Suppressor macrophage (primary cell): ENCODE results near the gene OBSCN.
A peak's percentile ranks its signal among the peaks of the same experiment; 100 is the strongest.

Experiments
- DNase-seq, 4 experiments: peaks; one replicate each; pipeline ENCODE4 v3.0.0-alpha.2; 2020 to 2022

Gene OBSCN

GRCh38 chr1:228369608-228370438 is 162.0 kb downstream of the OBSCN start:
- DNase-seq, result no peak

GRCh38 chr1:228370439-228370940 is 162.6 kb downstream of the OBSCN start:
- no peak for DNase-seq

GRCh38 chr1:228370941-228371740 is 163.3 kb downstream of the OBSCN start:
- DNase-seq, result no peak

- DNase-seq, result no peak
Measured at GRCh38 chr1:228371741-228372182, 163.9 kb downstream of the OBSCN start.

GRCh38 chr1:228372183-228373003 is 164.5 kb downstream of the OBSCN start:
- DNase-seq, result no peak

GRCh38 chr1:228373004-228373680 is 165.3 kb downstream of the OBSCN start:
- DNase-seq, result no peak

GRCh38 chr1:228373681-228374571 is 166.1 kb downstream of the OBSCN start:
- DNase-seq, result no peak

- DNase-seq, result no peak
Measured at GRCh38 chr1:228374711-228375577, 167.1 kb downstream of the OBSCN start.

GRCh38 chr1:228375578-228376261 is 167.9 kb downstream of the OBSCN start:
- DNase-seq, result no peak

GRCh38 chr1:228376262-228376628 is 168.4 kb downstream of the OBSCN start:
- DNase-seq, result no peak

GRCh38 chr1:228376651-228377631 is 169.1 kb downstream of the OBSCN start:
- no peak for DNase-seq

- no peak for DNase-seq
Measured at GRCh38 chr1:228377664-228378089, 169.8 kb downstream of the OBSCN start.

GRCh38 chr1:228378090-228378872 is 170.4 kb downstream of the OBSCN start:
- peak; percentile 47 to 82 (median 62) for DNase-seq

GRCh38 chr1:228378873-228379460 is 171.1 kb downstream of the OBSCN start:
- peak in 3 of 4 experiments; percentile 2 to 29 (median 8) for DNase-seq

GRCh38 chr1:228379666-228380065 is 171.8 kb downstream of the OBSCN start:
- no peak for DNase-seq

GRCh38 chr1:228381356-228381755 is 173.5 kb downstream of the OBSCN start:
- no peak for DNase-seq

GRCh38 chr1:228383773-228384172 is 175.9 kb downstream of the OBSCN start:
- no peak for DNase-seq
